ENCODE measurements around the gene NIPAL1. TPM values are rescaled to one million over a fixed set of nuclear protein-coding genes. Genes with fewer than 3 reads are reported as not detected.

NIPAL1 gene
- total RNA-seq, 4 donors from 2014 or later = 5.0 to 26.3 (median 13.8) TPM

- TF ChIP-seq CTCF (IDR thresholded peaks at IDR 0.05) (no peak), POLR2A (IDR thresholded peaks at IDR 0.05) (no peak)
- no peak for DNase-seq
- no peak overlapping the region for H3K27ac ChIP-seq
- no peaks in the 10 kb centered on the region for H3K27me3 ChIP-seq
- H3K9me3 ChIP-seq = no peaks in the 10 kb centered on the region
- H3K36me3 ChIP-seq = no peaks in the 10 kb centered on the region
- H3K4me3 ChIP-seq = no peak overlapping the region
- H3K4me1 ChIP-seq = no peaks in the 10 kb centered on the region
Measured at GRCh38 chr4:48073567-48074103, 57.1 kb downstream of the NIPAL1 start.

- H3K4me1 ChIP-seq = peaks cover 0 to 3% (median 0%) of the 10 kb centered on the region in 4 donors
- no peak for TF ChIP-seq POLR2A (IDR thresholded peaks at IDR 0.05)
- no peak for TF ChIP-seq CTCF (IDR thresholded peaks at IDR 0.05)
- H3K36me3 ChIP-seq = no peaks in the 10 kb centered on the region
- H3K9me3 ChIP-seq = no peaks in the 10 kb centered on the region
- DNase-seq = no peak
- H3K27me3 ChIP-seq = no peaks in the 10 kb centered on the region
- no peak overlapping the region for H3K27ac ChIP-seq
- H3K4me3 ChIP-seq = no peak overlapping the region
Measured at GRCh38 chr4:48074657-48075056, 58.1 kb downstream of the NIPAL1 start.

GRCh38 chr4:48078425-48078824, 61.9 kb downstream of the NIPAL1 start:
- TF ChIP-seq POLR2A (IDR thresholded peaks at IDR 0.05) = no peak
- TF ChIP-seq CTCF (IDR thresholded peaks at IDR 0.05) = no peak
- Histone ChIP-seq H3K9me3 (no peaks in the 10 kb centered on the region), H3K36me3 (no peaks in the 10 kb centered on the region), H3K4me3 (no peak overlapping the region), H3K27ac (no peak overlapping the region), H3K4me1 (peaks cover 0 to 9% (median 0%) of the 10 kb centered on the region in 4 donors), H3K27me3 (no peaks in the 10 kb centered on the region)
- no peak for DNase-seq

- Histone ChIP-seq H3K27ac (no peak overlapping the region), H3K36me3 (no peaks in the 10 kb centered on the region), H3K4me1 (peaks cover 0 to 9% (median 0%) of the 10 kb centered on the region in 4 donors), H3K4me3 (no peak overlapping the region), H3K9me3 (no peaks in the 10 kb centered on the region), H3K27me3 (no peaks in the 10 kb centered on the region)
- DNase-seq = no peak
- TF ChIP-seq CTCF (IDR thresholded peaks at IDR 0.05) (no peak), POLR2A (IDR thresholded peaks at IDR 0.05) (no peak)
Measured at GRCh38 chr4:48078862-48079655, 62.5 kb downstream of the NIPAL1 start.

GRCh38 chr4:48079972-48080391, 63.4 kb downstream of the NIPAL1 start:
- H3K27ac ChIP-seq = no peak overlapping the region
- DNase-seq = no peak
- peaks cover 0 to 9% (median 0%) of the 10 kb centered on the region in 4 donors for H3K4me1 ChIP-seq
- no peaks in the 10 kb centered on the region for H3K9me3 ChIP-seq
- no peaks in the 10 kb centered on the region for H3K27me3 ChIP-seq
- H3K4me3 ChIP-seq = no peak overlapping the region
- no peak for TF ChIP-seq CTCF (IDR thresholded peaks at IDR 0.05)
- TF ChIP-seq POLR2A (IDR thresholded peaks at IDR 0.05) = no peak
- H3K36me3 ChIP-seq = no peaks in the 10 kb centered on the region
